ENCODE data around the gene STPG1.

DNA sequence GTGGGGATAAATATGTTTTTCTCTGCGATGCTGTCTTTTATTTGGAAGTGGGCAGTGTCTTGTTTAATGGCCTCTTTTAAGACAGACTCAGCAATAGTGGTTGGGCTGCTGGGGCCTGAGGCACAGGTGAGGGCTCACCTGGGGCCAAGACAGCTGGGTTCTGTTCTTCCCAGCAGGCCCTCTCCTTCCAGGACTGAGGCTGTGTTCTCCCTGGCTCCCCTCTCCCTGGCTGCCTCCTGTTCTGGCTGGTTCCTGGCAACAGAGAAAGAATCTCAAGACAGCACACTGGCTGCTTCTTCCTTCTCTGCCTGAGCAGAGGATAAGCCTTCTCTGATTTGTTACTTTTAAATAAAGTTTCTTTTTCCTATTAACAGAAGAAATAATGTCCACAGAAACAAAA is 101.8 kb downstream of the STPG1 start:
- TF ChIP-seq, protein P1, sequence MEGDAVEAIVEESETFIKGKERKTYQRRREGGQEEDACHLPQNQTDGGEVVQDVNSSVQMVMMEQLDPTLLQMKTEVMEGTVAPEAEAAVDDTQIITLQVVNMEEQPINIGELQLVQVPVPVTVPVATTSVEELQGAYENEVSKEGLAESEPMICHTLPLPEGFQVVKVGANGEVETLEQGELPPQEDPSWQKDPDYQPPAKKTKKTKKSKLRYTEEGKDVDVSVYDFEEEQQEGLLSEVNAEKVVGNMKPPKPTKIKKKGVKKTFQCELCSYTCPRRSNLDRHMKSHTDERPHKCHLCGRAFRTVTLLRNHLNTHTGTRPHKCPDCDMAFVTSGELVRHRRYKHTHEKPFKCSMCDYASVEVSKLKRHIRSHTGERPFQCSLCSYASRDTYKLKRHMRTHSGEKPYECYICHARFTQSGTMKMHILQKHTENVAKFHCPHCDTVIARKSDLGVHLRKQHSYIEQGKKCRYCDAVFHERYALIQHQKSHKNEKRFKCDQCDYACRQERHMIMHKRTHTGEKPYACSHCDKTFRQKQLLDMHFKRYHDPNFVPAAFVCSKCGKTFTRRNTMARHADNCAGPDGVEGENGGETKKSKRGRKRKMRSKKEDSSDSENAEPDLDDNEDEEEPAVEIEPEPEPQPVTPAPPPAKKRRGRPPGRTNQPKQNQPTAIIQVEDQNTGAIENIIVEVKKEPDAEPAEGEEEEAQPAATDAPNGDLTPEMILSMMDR (IDR thresholded peaks at IDR 0.05): no peak
- TF ChIP-seq POLR2A (IDR thresholded peaks at IDR 0.05): no peak

All from breast epithelium (tissue), 3 donors.